Lower leg skin (tissue), 3 donors: ENCODE data around the gene ZNF776.

Experiments used
- CTCF ChIP-seq, 3 donors: fragments of 450-650 bp; IDR thresholded peaks; one replicate each; pipeline ENCODE4 v1.5.1; 2016; ENCODE audit warnings: antibody characterized with exemption in 3 of 3, mild to moderate bottlenecking in 3 of 3, moderate library complexity in 2 of 3
- POLR2A ChIP-seq, 2 donors: fragments of 450-650 bp; IDR thresholded peaks; one replicate each; pipeline ENCODE4 v1.6.1; 2016 to 2017; ENCODE audit warnings: antibody characterized with exemption in 2 of 2, mild to moderate bottlenecking in 1 of 2, moderate library complexity in 1 of 2

DNA sequence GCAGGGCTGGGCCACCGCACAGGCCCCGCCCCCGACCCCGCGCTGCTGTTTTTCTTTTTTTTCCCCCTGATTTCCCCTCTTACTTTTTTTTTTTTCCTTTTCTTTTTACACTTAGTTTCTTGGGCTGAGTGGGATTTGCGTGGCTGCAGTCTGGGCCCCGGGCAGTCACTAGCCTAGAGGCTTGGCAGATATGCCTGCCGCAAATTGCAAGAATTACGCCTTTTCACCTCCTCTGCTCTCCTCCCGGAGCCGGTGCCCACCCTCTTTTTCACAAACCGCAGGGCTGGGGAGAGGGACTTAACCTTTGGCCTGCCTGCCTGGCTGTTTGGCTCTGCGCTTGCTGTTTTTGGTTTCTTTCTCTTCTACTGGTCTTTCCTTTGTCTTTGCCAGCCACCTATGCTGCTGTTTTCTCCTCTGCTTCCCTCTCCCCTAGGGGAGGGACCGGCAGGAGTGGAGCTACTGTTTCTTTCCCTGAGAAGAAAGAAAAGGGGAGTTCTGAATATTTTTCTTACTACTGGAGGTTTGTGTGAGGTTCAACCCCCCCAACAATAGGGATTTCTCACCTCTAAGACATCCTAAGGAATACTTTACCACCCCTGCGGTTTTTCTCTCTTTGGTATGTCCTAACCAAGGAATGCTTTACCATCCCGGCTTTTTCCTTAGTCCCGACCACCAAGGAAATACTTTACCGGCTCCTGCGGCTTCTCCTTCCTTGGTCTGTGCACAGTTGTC is 57.1 kb downstream of the ZNF776 start:
- TF ChIP-seq CTCF (IDR thresholded peaks at IDR 0.05) (no peak), POLR2A (IDR thresholded peaks at IDR 0.05) (no peak)
